Measurements from ENCODE around the gene LEFTY1. TPM values are rescaled to one million over a fixed set of nuclear protein-coding genes. Genes with fewer than 3 reads are reported as not detected.

LEFTY1 gene
- total RNA-seq, 3 donors from 2014 or later = 0.48 TPM; not detected in 2

Other genes with a start within 250 kb of the LEFTY1 start
- gene ENAH, start 236.0 kb downstream of the LEFTY1 start, total RNA-seq = 10 to 100 TPM; 36.2 to 62.9 (median 48.2) TPM
- gene SRP9, start 111.3 kb downstream of the LEFTY1 start, total RNA-seq = 100 to 1,000 TPM; 168 to 251 (median 205) TPM
- 100 to 1,000 TPM in 1 of 3 donors, 10 to 100 TPM in 2; 63.6 to 168 (median 67.3) TPM for gene EPHX1, start 79.0 kb downstream of the LEFTY1 start, total RNA-seq
- gene TMEM63A, start 6.8 kb downstream of the LEFTY1 start, total RNA-seq = 10 to 100 TPM; 69.6 to 88.0 (median 80.6) TPM
- gene PYCR2, start 35.1 kb upstream of the LEFTY1 start, total RNA-seq = 10 to 100 TPM; 40.2 to 49.3 (median 47.9) TPM
- under 1 TPM in 2 of 3 donors, not detected in 1; 0.88 to 0.96 TPM for gene LEFTY2, start 52.1 kb upstream of the LEFTY1 start, total RNA-seq
- gene SDE2, start 110.2 kb upstream of the LEFTY1 start, total RNA-seq = 10 to 100 TPM; 17.6 to 25.3 (median 22.0) TPM
- 100 to 1,000 TPM; 287 to 603 (median 462) TPM for gene H3-3A, start 173.6 kb upstream of the LEFTY1 start, total RNA-seq